GM13977 (cell line): ENCODE results near the gene PLK2.

Experiments
- DNase-seq: peaks from one replicate; pipeline ENCODE4 v3.0.0; 2012; ENCODE audit warnings: low spot score
- in situ Hi-C: fragments of 300-500 bp; cut with MboI; formaldehyde crosslinking; loops from one replicate; pipeline ENCODE4 v1.12.0; 2022; ENCODE audit warnings: low sequenced_read_pairs, low pct_unique_long_range_greater_than_20kb, mixed read lengths, inconsistent platforms; ENCODE audit not compliant: unreplicated experiment
- TF ChIP-seq, protein P1 (sequence below): IDR thresholded peaks from 2 replicates; pipeline ENCODE4 v1.5.1; 2012; ENCODE audit warnings: mild to moderate bottlenecking, control low read depth; ENCODE audit not compliant: insufficient read depth; ENCODE audit errors: extremely low read depth, missing control alignments

PLK2 gene

DNA sequence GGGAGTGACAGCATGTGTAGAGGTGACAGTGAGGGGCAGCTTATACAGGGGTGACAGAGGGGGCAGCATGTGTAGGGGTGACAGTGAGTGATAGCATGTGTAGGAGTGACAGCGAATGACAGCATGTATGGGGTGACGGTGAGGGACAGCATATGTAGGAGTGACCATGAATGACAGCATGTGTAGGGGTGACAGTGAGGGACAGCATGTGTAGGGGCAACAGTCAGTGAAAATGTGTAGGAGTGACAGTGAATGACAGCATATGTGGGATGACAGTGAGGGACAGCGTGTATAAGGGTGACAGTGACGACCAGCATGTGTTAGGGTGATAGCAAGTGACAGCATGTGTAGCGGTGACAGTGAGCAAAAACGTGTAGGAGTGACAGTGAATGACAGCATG lies 21.9 kb upstream of the PLK2 start:
- DNase-seq = no peak
- TF ChIP-seq, protein P1, sequence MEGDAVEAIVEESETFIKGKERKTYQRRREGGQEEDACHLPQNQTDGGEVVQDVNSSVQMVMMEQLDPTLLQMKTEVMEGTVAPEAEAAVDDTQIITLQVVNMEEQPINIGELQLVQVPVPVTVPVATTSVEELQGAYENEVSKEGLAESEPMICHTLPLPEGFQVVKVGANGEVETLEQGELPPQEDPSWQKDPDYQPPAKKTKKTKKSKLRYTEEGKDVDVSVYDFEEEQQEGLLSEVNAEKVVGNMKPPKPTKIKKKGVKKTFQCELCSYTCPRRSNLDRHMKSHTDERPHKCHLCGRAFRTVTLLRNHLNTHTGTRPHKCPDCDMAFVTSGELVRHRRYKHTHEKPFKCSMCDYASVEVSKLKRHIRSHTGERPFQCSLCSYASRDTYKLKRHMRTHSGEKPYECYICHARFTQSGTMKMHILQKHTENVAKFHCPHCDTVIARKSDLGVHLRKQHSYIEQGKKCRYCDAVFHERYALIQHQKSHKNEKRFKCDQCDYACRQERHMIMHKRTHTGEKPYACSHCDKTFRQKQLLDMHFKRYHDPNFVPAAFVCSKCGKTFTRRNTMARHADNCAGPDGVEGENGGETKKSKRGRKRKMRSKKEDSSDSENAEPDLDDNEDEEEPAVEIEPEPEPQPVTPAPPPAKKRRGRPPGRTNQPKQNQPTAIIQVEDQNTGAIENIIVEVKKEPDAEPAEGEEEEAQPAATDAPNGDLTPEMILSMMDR = no peak
- in situ Hi-C loops = no loop called here

DNA sequence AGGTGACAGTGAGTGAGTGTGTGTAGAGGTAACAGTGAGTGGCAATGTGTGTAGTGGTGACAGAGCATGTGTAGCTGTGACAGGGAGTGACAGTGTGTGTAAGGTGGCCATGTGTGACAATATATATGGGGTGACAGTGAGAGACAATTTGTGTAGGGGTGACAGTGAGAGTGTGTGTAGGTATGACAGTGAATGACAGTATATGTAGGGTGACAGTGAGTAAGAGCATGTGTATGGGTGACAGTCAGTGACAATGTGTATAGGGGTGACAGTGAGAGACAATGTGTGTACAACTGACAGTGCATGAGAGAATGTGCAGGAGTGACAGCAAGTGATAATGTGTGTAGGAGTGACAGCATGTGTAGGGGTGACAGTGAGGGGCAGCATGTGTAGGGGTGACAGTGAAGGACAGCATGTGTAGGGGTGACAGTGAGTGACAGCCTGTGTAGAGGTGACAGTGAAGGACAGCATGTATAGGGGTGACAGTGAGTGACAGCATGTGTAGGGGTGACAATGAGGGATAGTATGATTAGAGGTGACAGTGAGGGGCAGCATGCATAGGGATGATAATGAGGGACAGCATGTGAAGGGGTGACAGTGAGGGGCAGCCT lies 21.3 kb upstream of the PLK2 start:
- DNase-seq = no peak
- TF ChIP-seq, protein P1 = no peak

DNA sequence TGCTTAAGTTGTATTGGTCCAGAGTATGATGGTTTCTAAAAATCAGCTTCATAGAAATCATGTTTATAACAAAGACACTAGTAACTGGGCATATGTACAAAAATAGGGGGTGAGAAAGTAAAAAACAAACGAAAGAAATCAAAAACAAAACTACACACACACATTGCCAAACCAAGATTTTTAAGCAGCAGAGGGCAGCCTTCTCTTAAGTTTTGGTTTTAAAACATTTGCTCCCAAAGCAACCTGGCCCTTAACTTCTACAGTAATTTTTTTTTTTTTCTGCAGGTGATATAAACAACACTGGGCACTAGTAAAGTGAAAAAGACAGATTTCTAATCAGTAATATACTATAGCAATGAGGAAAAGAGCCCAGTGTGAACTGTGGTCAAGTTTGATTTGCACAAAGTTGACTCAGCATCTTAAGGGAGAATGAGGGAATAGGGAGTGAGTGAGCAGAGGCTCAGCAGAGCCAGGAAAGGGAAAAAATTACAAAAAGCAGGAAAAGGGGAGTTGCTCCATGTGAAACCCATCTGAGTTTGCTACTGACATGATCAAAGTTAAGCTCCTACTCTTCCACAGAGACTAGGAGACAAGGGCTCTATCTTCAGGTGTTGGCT lies 18.0 kb upstream of the PLK2 start:
- TF ChIP-seq, protein P1 = peak; percentile 35
- DNase-seq = no peak
- in situ Hi-C loops = no loop called here

More for the DNA sequence above, 21.3 kb upstream of the PLK2 start:
- in situ Hi-C loops = no loop called here

DNA sequence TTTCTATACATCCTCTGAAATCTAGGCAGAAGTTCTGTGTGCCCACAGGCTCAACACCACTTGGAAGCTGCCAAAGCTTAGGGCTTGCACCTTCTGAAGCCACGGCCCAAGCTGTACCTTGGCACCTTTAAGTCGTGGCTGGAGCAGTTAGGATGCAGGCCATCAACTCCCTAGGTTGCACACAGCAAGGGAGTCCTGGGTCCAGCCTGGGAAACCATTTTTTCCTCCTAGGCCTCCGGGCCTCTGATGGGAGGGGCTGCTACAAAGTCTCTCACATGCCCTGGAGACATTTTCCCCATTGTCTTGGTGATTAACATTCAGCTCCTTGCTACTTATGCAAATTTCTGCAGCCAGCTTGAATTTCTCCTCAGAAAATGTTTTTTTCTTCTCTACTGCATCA lies 15.5 kb upstream of the PLK2 start:
- TF ChIP-seq, protein P1 = no peak
- in situ Hi-C loops = no loop called here
- DNase-seq = no peak

DNA sequence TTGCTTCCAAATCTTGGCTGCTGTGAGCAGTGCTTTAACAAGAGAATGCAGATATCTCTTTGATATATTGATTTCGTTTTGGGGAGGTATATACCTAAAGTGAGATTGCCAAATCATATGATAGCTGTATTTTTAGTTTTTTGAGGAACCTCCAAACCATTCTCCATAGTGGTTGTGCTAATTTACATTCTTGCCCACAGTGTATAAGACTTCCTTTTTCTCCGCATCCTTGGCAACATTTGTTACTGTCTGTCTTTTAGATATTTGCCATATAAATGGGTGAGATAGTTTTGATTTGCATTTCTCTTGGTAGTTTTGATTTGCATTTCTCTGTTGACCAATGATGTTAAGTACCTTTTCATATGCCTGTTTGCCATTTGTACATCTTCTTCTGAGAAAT lies 10.0 kb upstream of the PLK2 start:
- TF ChIP-seq, protein P1 = no peak
- in situ Hi-C loops = loop anchor here (5.0 to 25.0 kb wide), 3 partner anchors 583 to 1168 kb away; no protein-coding TSS in a partner anchor
- DNase-seq = no peak

DNA sequence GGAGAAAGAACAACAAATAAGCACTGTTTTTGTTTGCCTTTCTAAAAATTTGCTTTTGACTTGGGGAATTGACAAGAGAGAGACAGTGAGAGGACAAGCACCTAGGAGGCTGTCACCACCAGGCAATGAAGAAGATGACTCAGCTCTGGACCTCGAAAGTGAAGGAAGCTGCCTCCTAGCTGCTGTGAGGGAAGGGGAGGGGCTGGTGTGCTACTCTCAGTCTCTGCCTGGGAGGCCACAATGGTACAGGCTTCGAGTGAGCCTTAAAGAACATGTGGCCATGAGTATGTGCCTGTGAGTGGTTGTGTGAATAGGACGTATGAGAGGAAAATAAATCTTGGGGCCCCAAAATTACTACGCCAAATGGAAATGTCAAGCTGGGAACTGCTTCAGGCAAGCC lies 7.1 kb upstream of the PLK2 start:
- in situ Hi-C loops = loop anchor here (5.0 to 25.0 kb wide), 3 partner anchors 580 to 1165 kb away; no protein-coding TSS in a partner anchor
- TF ChIP-seq, protein P1 = no peak
- peak; percentile 40 for DNase-seq
